ENCODE data around the gene DUSP18. TPM values are rescaled to one million over a fixed set of nuclear protein-coding genes. Genes with fewer than 3 reads are reported as not detected.

DUSP18 gene
- total and polyA plus RNA-seq, 2 of the 13 experiments (the other 11 are each of a cell fraction or from before 2014, with no cell fraction given) = 1.4 to 2.3 TPM

- TF ChIP-seq UBTF (CRISPR knock-in tag; IDR thresholded peaks at IDR 0.05) = peak; percentile 48; the same call in 1 of the 2 replicates
- no peak for TF ChIP-seq CBFB (CRISPR knock-in tag; IDR thresholded peaks at IDR 0.05)
- peak; percentile 12; the same call in 1 of the 2 replicates for TF ChIP-seq GABPB1 (CRISPR knock-in tag; IDR thresholded peaks at IDR 0.05)
- peak; percentile 52; the same call in 1 of the 2 replicates for TF ChIP-seq ZNF687 (CRISPR knock-in tag; IDR thresholded peaks at IDR 0.05)
- TF ChIP-seq ZNF646 (CRISPR knock-in tag; IDR thresholded peaks at IDR 0.05) = no peak
- 0 out of 2 replicates have a peak, but pooled peaks have one; percentile 22 for TF ChIP-seq ZNF691 (CRISPR knock-in tag; IDR thresholded peaks at IDR 0.05; ENCODE audit: borderline replicate concordance, low read depth)
- no peak for TF ChIP-seq MAX (IDR thresholded peaks at IDR 0.05)
Observed at GRCh38 chr22:30694640-30695350, 27.1 kb upstream of the DUSP18 start, which contains the start of gene OSBP2 (continued).
